GM19468 (cell line): Measurements from ENCODE around the gene HDGFL2.
"Not testable (repeated sequence)": the region's sequence is repeated elsewhere in the genome, so short reads cannot be mapped to it uniquely, and the experiment has no call there.

Source experiments
- ATAC-seq: cut with Tn5 transposase; IDR thresholded peaks from one replicate; pipeline ENCODE4 v1.9.1; 2021; ENCODE audit warnings: mild to moderate bottlenecking, moderate library complexity, moderate number of reproducible peaks; ENCODE audit not compliant: unreplicated experiment; ENCODE audit errors: extremely low read depth

HDGFL2 gene

DNA sequence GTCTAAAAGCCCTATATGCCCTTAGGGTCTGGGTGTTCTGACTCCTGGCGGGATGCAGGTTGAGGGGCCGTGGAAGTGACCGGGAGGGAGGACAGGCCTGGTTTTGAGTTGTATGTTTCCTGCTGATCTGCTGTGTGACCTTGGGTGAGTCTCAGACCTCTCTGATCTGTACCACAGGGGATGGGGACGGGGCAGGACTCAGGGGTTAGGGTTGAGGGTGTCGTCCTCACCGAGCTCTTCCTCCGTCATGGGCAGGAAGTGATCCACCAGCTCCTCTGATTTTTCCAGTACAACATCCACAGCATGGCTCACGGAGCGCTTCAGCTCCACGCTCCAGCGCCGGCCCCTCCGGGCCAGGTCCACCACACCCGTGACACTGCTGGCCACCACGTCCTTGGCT lies 56.7 kb downstream of the HDGFL2 start:
- no peak for ATAC-seq

DNA sequence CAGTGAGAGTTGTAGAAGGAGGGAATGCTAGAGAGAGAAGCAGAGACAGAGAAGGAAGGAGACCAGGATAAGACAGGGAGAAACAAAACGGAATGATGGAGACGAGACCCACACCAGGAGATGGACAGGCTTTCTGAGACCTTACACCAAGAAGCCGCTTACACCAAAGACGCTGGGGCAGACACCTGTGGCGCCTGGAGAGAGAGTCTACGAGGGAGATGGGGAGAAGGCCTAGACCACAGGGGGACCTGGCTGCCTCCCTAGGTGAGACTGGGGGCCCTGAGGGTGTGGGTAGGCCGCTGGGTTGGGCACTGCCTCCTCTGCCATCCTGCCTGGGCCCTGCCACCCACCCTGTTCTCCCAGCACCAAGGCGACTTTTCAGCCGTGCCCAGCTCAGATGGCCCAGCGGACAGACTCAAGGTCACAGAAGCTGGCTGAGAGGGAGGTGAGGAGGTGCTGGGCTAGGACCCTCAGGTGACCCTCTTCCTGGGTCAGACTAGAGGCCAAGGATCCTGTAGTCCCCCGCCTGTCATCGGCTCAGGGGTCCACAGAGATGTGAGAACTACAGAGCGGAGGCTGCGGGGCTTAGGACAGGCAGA lies 57.9 kb downstream of the HDGFL2 start:
- no peak for ATAC-seq

- ATAC-seq: no peak
Measured at GRCh38 chr19:4531562-4532165, 59.6 kb downstream of the HDGFL2 start.

GRCh38 chr19:4533334-4533733 lies 61.2 kb downstream of the HDGFL2 start:
- ATAC-seq: no peak

GRCh38 chr19:4533835-4534424 lies 61.8 kb downstream of the HDGFL2 start:
- ATAC-seq: no peak

DNA sequence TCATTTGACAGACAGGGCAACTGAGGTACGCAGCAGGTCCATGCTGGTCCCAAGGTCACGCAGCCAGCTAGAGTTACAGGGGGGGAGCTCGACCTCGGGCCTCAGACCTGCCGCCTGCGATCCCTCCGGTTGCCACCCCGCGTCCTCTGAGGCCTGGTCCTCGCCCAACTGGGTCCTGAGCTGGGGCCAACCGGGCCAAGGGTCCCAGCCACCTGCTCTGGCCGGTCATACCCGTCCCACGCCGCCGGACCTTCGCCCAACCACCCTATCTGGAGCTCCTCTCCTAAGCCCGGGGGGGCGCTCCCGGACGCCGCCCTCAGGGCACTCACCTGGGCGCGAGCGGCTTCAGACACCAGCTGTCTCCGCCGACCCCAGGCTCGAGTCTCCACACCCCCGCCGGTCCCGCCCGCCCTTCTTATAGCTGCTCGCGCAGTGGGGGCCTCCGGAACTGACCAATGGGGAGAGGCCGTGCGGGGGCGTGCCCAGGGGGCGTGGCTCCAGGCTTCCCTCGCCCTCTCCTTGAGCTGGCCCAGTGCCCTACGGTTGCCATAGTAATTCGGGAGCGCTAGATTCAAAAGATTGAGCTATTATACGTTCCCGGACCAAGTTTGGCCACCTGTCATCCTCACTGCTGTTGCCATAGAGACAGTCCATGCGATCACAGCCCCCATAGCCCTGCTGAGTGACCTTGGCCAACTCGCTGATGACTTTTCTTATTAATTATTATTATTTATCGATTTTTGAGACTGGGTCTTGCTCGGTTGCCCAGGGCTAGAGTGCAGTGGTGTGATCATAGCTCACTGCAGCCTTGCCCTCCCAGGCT lies 63.0 kb downstream of the HDGFL2 start, which contains the start of gene PLIN5:
Gene PLIN5 (minus strand): TSS at position 389 of the 823 bp plus-strand sequence. CDS start 1,150 bp downstream, outside the sequence.
- ATAC-seq: no peak

- ATAC-seq: no peak
Measured at GRCh38 chr19:4536798-4537197, 64.7 kb downstream of the HDGFL2 start.

- no peak for ATAC-seq
Measured at GRCh38 chr19:4537953-4538600, 66.0 kb downstream of the HDGFL2 start.

DNA sequence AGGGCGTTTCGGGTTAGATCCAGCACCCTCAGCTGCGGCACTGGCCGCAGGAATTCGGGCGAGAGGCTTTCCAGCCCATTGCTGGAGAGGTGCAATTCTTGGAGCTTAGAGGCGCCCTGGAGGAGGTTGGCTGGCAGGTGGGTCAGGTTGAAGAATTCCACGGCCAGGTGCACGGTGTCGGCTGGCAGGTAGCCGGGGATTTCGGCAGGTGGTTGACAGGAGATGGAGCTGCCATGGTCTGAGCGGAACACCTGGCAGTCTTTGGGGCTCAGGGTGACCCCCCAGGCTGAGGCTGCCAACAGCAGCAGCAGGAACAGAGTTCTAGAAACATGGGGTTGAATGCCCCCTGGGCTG lies 66.5 kb downstream of the HDGFL2 start:
- ATAC-seq: no peak

- no peak for ATAC-seq
Measured at GRCh38 chr19:4539169-4539692, 67.1 kb downstream of the HDGFL2 start.

- ATAC-seq: no peak
Measured at GRCh38 chr19:4539693-4540581, 67.8 kb downstream of the HDGFL2 start, which contains the start of gene LRG1. TSS of gene LRG1 (minus strand) at chr19:4540036. CDS start at chr19:4540013, 23 bp downstream.

- ATAC-seq: no peak
Measured at GRCh38 chr19:4541114-4541805, 69.2 kb downstream of the HDGFL2 start.

DNA sequence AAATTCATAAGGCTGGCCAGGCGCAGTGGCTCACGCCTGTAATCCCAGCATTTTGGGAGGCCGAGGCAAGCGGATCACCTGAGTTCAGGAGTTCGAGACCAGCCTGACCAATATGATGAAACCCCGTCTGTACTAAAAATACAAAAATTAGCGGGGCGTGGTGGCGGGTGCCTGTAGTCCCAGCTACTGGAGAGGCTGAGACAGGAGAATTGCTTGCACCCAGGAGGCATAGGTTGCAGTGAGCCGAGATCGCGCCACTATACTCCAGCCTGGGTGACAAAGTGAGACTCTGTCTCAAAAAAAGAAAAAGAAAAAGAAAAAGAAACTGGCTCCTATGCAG lies 69.7 kb downstream of the HDGFL2 start:
- not testable (repeated sequence) for ATAC-seq

- no peak for ATAC-seq
Measured at GRCh38 chr19:4542896-4543841, 71.1 kb downstream of the HDGFL2 start.

GRCh38 chr19:4543842-4544647 lies 71.9 kb downstream of the HDGFL2 start:
- no peak for ATAC-seq

- no peak for ATAC-seq
Measured at GRCh38 chr19:4547303-4548237, 75.5 kb downstream of the HDGFL2 start.
